ENCODE data around the gene TTC22. TPM values are rescaled to one million over a fixed set of nuclear protein-coding genes. Genes with fewer than 3 reads are reported as not detected.

The TTC22 gene
- total RNA-seq, 1 experiment from 2014 or later, result 0.59 TPM

GRCh38 chr1:54781023-54781723 is 19.9 kb downstream of the TTC22 start:
- peak overlapping the region in 1 of 2 experiments; percentile 12; a peak in 1 of 5 replicates for H3K4me3 Mint-ChIP-seq
- no peaks in the 10 kb centered on the region for H3K4me1 ChIP-seq (ENCODE audit: insufficient read depth, low read length)
- no peak overlapping the region for H2BK15ac ChIP-seq (ENCODE audit: low read depth, low read length)
- no peak overlapping the region for H3K18ac ChIP-seq (ENCODE audit: insufficient read length, low read depth, low read length)
- no peak overlapping the region for H4K5ac ChIP-seq (ENCODE audit: insufficient read length, low read depth, low read length)
- H3K27ac Mint-ChIP-seq, result no peak overlapping the region
- H3K27ac ChIP-seq (ENCODE audit: insufficient read length, low read depth, low read length), result no peak overlapping the region
- no peak overlapping the region for H2BK120ac ChIP-seq (ENCODE audit: low read depth, low read length, poor library complexity, severe bottlenecking)
- no peak overlapping the region for H2AFZ ChIP-seq (ENCODE audit: low read length)
- no peak overlapping the region for H3K9ac ChIP-seq (ENCODE audit: extremely low read depth, insufficient read length, low read length)
- no peak overlapping the region for H4K91ac ChIP-seq (ENCODE audit: insufficient read length, low read depth, low read length)
- DNase-seq, result peak; percentile 69
- no peak overlapping the region for H3K23ac ChIP-seq (ENCODE audit: insufficient read length, low read depth, low read length)
- H3K36me3 Mint-ChIP-seq (ENCODE audit: insufficient read depth in 1 of 3, low read depth in 3 of 3), result no peaks in the 10 kb centered on the region
- no peaks in the 10 kb centered on the region for H3K23me2 ChIP-seq (ENCODE audit: insufficient read length, low read depth, low read length, poor library complexity, severe bottlenecking)
- H2AK5ac ChIP-seq (ENCODE audit: insufficient read length, low read length), result no peak overlapping the region
- WGBS (ENCODE audit: extremely low coverage, insufficient read length, low lambda C conversion rate), result no CpG with 5 or more reads among the region's 74 CpGs
- peaks cover 0 to 6% of the 10 kb centered on the region in 2 experiments; a peak in 1 of 4 replicates for H3K4me1 Mint-ChIP-seq
- no peaks in the 10 kb centered on the region for H3K79me1 ChIP-seq (ENCODE audit: insufficient read depth, low read depth, low read length, poor library complexity, severe bottlenecking)
- no peak overlapping the region for H2BK12ac ChIP-seq (ENCODE audit: insufficient read length, low read depth, low read length)
- no peak overlapping the region for H3T11ph ChIP-seq (ENCODE audit: low read length)
- H3K4ac ChIP-seq (ENCODE audit: low read depth, low read length), result no peak overlapping the region
- peaks cover 3% of the 10 kb centered on the region; the same call in 1 of the 2 replicates for H3K27me3 ChIP-seq (ENCODE audit: insufficient read depth, low read length)
- no peak overlapping the region for H3K14ac ChIP-seq (ENCODE audit: insufficient read depth, low read length)
- H2BK20ac ChIP-seq (ENCODE audit: low read depth, low read length, poor library complexity, severe bottlenecking), result no peak overlapping the region
- no peak for TF ChIP-seq CTCF (conservative IDR thresholded peaks at IDR 0.05)
- H4K20me1 ChIP-seq (ENCODE audit: control insufficient read depth, insufficient read depth, insufficient read length), result no peaks in the 10 kb centered on the region
- H3K4me2 ChIP-seq (ENCODE audit: insufficient read depth, insufficient read length, low read length), result no peak overlapping the region
- H3K27me3 Mint-ChIP-seq (ENCODE audit: low read depth), result peaks cover 52% of the 10 kb centered on the region
- no peaks in the 10 kb centered on the region for H3K9me3 Mint-ChIP-seq
- no peak overlapping the region for H2BK5ac ChIP-seq (ENCODE audit: insufficient read length, low read length)
- H3K9me3 ChIP-seq (ENCODE audit: control insufficient read depth, low read depth, low read length), result no peaks in the 10 kb centered on the region
- no peaks in the 10 kb centered on the region for H3K79me2 ChIP-seq (ENCODE audit: insufficient read depth, low read length)
- no peak overlapping the region for H3K56ac ChIP-seq (ENCODE audit: insufficient read length, low read depth, low read length)
- H4K8ac ChIP-seq (replicated peaks; ENCODE audit: insufficient read length, low read depth, low read length), result no peak overlapping the region
